CD4-positive, alpha-beta T cell (primary cell): ENCODE results near the gene IL17RC. TPM values are rescaled to one million over a fixed set of nuclear protein-coding genes. Genes with fewer than 3 reads are reported as not detected.

Experiments
- ATAC-seq: fragments of 200-7000 bp; cut with Tn5 transposase; one replicate; pipeline ENCODE4 v1.10.0; 2022; ENCODE audit warnings: mild to moderate bottlenecking; ENCODE audit not compliant: poor library complexity
- CTCF ChIA-PET: fragments of 350-600 bp; sonication (Branson Sonifier 250); formaldehyde crosslinking; loops from one replicate; lab custom pipeline; 2021; ENCODE audit warnings: antibody characterized with exemption, inconsistent platforms; lab: Charles Lee
- POLR2A ChIA-PET: fragments of 350-600 bp; sonication (Branson Sonifier 250); formaldehyde crosslinking; loops from one replicate; lab custom pipeline; 2021; ENCODE audit warnings: antibody characterized with exemption, inconsistent platforms; lab: Charles Lee
- DNase-seq, 14 experiments: peaks; one replicate each; pipeline ENCODE4 v3.0.0-alpha.2; 2013 to 2020; ENCODE audit warnings: mixed read lengths in 2 of 14
- H3K27ac ChIP-seq, 2 donors: one replicate each; pipeline versions ENCODE4 v1.5.1 to v1.7.0; 2013; ENCODE audit warnings: low read length in 2 of 2, low read depth in 1 of 2, mild to moderate bottlenecking in 1 of 2
- H3K27me3 ChIP-seq, 2 experiments: 1 replicate in 1 of 2; 2 replicates in 1 of 2; pipeline versions ENCODE4 v1.6.1 to v1.7.0; 2013; ENCODE audit warnings: low read length in 2 of 2, control low read depth in 1 of 2, mild to moderate bottlenecking in 1 of 2, moderate library complexity in 1 of 2; ENCODE audit not compliant: insufficient read depth in 2 of 2, control insufficient read depth in 1 of 2
- H3K36me3 ChIP-seq: one replicate; pipeline ENCODE4 v1.6.1; 2013; ENCODE audit warnings: low read length, control low read depth; ENCODE audit not compliant: insufficient read depth
- H3K4me1 ChIP-seq: one replicate; pipeline ENCODE4 v1.6.1; 2013; ENCODE audit warnings: low read length, control low read depth; ENCODE audit not compliant: insufficient read depth
- H3K4me3 ChIP-seq: one replicate; pipeline ENCODE4 v1.5.1; 2013; ENCODE audit warnings: mild to moderate bottlenecking, low read length, moderate library complexity
- H3K9me3 ChIP-seq, 2 experiments: 1 replicate in 1 of 2; 2 replicates in 1 of 2; pipeline versions ENCODE4 v1.6.1 to v1.7.0; 2013; ENCODE audit warnings: low read length in 2 of 2, mild to moderate bottlenecking in 2 of 2, control low read depth in 1 of 2, moderate library complexity in 1 of 2; ENCODE audit not compliant: control insufficient read depth in 1 of 2, insufficient read depth in 1 of 2
- H3K27ac Mint-ChIP-seq: one replicate; pipeline ENCODE4 v1.8.0; 2020; ENCODE audit warnings: mixed read lengths
- H3K27me3 Mint-ChIP-seq: one replicate; pipeline ENCODE4 v1.8.0; 2021; ENCODE audit warnings: mixed read lengths
- H3K36me3 Mint-ChIP-seq: one replicate; pipeline ENCODE4 v1.8.0; 2021; ENCODE audit warnings: low read depth, mixed read lengths
- H3K4me1 Mint-ChIP-seq: one replicate; pipeline ENCODE4 v1.8.0; 2021; ENCODE audit warnings: low read depth, mixed read lengths
- H3K4me3 Mint-ChIP-seq: one replicate; pipeline ENCODE4 v1.8.0; 2020; ENCODE audit warnings: mild to moderate bottlenecking, mixed read lengths
- H3K9me3 Mint-ChIP-seq: one replicate; pipeline ENCODE4 v1.8.0; 2020; ENCODE audit warnings: mixed read lengths
- CTCF ChIP-seq: fragments of 200-600 bp; IDR thresholded peaks from one replicate; pipeline ENCODE4 v1.8.0; 2022; ENCODE audit warnings: antibody characterized with exemption, mild to moderate bottlenecking
- intact Hi-C, 2 experiments: fragments of 100-400 bp; cut with DNase I in 1 of 2; cut with micrococcal nuclease in 1 of 2; formaldehyde crosslinking; loops; one replicate each; pipeline versions ENCODE4 v1.15.1 to v1.9.0; 2023 to 2025; cut with DNase I, micrococcal nuclease
- polyA plus RNA-seq, 2 donors: library from polyadenylated mRNA; unstranded; fragments of 120-200 nt; gene quantifications; one replicate each; pipeline ENCODE4 v1.2.1, GENCODE V29; 2013
- total RNA-seq, 174 experiments: library from RNA in 2 of 174; stranded (reverse) in 2 of 174; gene quantifications; one replicate each; pipeline ENCODE4 v1.2.3 and lab custom pipeline; 2021 to 2026

Gene IL17RC
- total RNA-seq (under 1 TPM; 0.42 to 0.88 TPM), total RNA-seq (lab: John Stamatoyannopoulos, UW) (0 to 1.2 (median 0.20) reads per million in 172 experiments)
- 7.3 TPM for polyA plus RNA-seq (2013, experiment 1 of 2)
- polyA plus RNA-seq (2013, experiment 2 of 2): 5.1 TPM

GRCh38 chr3:9916734-9917680, at the start of gene IL17RC:
Gene IL17RC, plus strand, starts transcription at chr3:9917098. Its CDS starts 218 bp downstream, at chr3:9917316.
- Mint-ChIP-seq H3K27me3 (no peaks in the 10 kb centered on the region), H3K9me3 (no peaks in the 10 kb centered on the region), H3K36me3 (no peaks in the 10 kb centered on the region), H3K4me1 (peaks cover 18% of the 10 kb centered on the region), H3K27ac (no peak within 1 kb of the TSS), H3K4me3 (peak within 1 kb of the TSS; percentile 81)
- CTCF ChIA-PET: no interaction called here
- Histone ChIP-seq H3K4me3 (peak within 1 kb of the TSS; percentile 51), H3K4me1 (peaks cover 34% of the 10 kb centered on the region), H3K27me3 (no peaks in the 10 kb centered on the region), H3K36me3 (no peaks in the 10 kb centered on the region), H3K9me3 (no peaks in the 10 kb centered on the region), H3K27ac (no peak within 1 kb of the TSS)
- intact Hi-C loops: no loop called here
- TF ChIP-seq CTCF: no peak
- ATAC-seq (no peak), DNase-seq (peak in 4 of 14 experiments; percentile 24 to 47 (median 39))
- POLR2A ChIA-PET: interaction anchor here (2.0 to 4.9 kb wide), 2 partner anchors 16 to 26 kb away, joined by 9 to 32 read pairs; partner anchors contain the start of genes CRELD1 and JAGN1

- CTCF ChIA-PET: no interaction called here
- Mint-ChIP-seq H3K4me3 (no peak overlapping the region), H3K36me3 (no peaks in the 10 kb centered on the region), H3K27ac (no peak overlapping the region), H3K9me3 (no peaks in the 10 kb centered on the region), H3K4me1 (no peaks in the 10 kb centered on the region), H3K27me3 (peaks cover 4% of the 10 kb centered on the region)
- Histone ChIP-seq H3K27me3 (peaks cover 5 to 11% of the 10 kb centered on the region in 2 experiments), H3K27ac (no peak overlapping the region), H3K9me3 (peaks cover 0 to 7% of the 10 kb centered on the region in 2 experiments), H3K4me1 (peaks cover 8% of the 10 kb centered on the region), H3K36me3 (no peaks in the 10 kb centered on the region), H3K4me3 (no peak overlapping the region)
- DNase-seq: no peak
- POLR2A ChIA-PET: no interaction called here
- no peak for ATAC-seq
- TF ChIP-seq CTCF: no peak
- intact Hi-C loops: no loop called here
Measured at GRCh38 chr3:9867106-9867505, 49.8 kb upstream of the IL17RC start.

- Mint-ChIP-seq H3K27ac (no peak overlapping the region), H3K9me3 (no peaks in the 10 kb centered on the region), H3K27me3 (no peaks in the 10 kb centered on the region), H3K36me3 (no peaks in the 10 kb centered on the region), H3K4me1 (no peaks in the 10 kb centered on the region), H3K4me3 (no peak overlapping the region)
- no peak overlapping the region for H3K4me3 ChIP-seq
- ChIA-PET CTCF (no interaction called here), POLR2A (no interaction called here)
- H3K36me3 ChIP-seq: no peaks in the 10 kb centered on the region
- ATAC-seq (no peak), DNase-seq (no peak)
- H3K4me1 ChIP-seq: no peaks in the 10 kb centered on the region
- no peak overlapping the region for H3K27ac ChIP-seq
- no peaks in the 10 kb centered on the region for H3K9me3 ChIP-seq
- intact Hi-C loops: no loop called here
- no peak for TF ChIP-seq CTCF
- no peaks in the 10 kb centered on the region for H3K27me3 ChIP-seq
Measured at GRCh38 chr3:9869955-9870354, 46.9 kb upstream of the IL17RC start.
